ENCODE results near the gene HIRA. TPM values are rescaled to one million over a fixed set of nuclear protein-coding genes. Genes with fewer than 3 reads are reported as not detected.

Gene HIRA
- total RNA-seq, 1 donor from 2014 or later = 27.9 TPM

- intact Hi-C loops (cut with DNase I) = no loop called here
- Histone ChIP-seq H3K36me3 (peaks cover 11% of the 10 kb centered on the region), H3K9me3 (no peaks in the 10 kb centered on the region), H3K27ac (peak overlapping the region; percentile 98), H3K4me3 (peak overlapping the region; percentile 69), H3K4me1 (peaks cover 55% of the 10 kb centered on the region), H3K27me3 (ENCODE audit: low read depth) (no peaks in the 10 kb centered on the region)
- DNase-seq = peak; percentile 55
- ATAC-seq = no peak
- no peak for TF ChIP-seq CTCF (IDR thresholded peaks at IDR 0.05)
These were observed 1.3 kb downstream of the HIRA start for GRCh38 chr22:19429950-19430889.

- intact Hi-C loops (cut with DNase I) = no loop called here
- no peak overlapping the region for H3K4me3 ChIP-seq
- DNase-seq = no peak
- no peaks in the 10 kb centered on the region for H3K27me3 ChIP-seq (ENCODE audit: low read depth)
- no peaks in the 10 kb centered on the region for H3K9me3 ChIP-seq
- ATAC-seq = no peak
- no peak overlapping the region for H3K27ac ChIP-seq
- H3K36me3 ChIP-seq = peaks cover 5% of the 10 kb centered on the region
- peaks cover 38% of the 10 kb centered on the region for H3K4me1 ChIP-seq
- TF ChIP-seq CTCF (IDR thresholded peaks at IDR 0.05) = no peak
These were observed 7.4 kb downstream of the HIRA start for GRCh38 chr22:19424186-19424500.

GRCh38 chr22:19422440-19423301, 8.9 kb downstream of the HIRA start:
- no peak for TF ChIP-seq CTCF (IDR thresholded peaks at IDR 0.05)
- peaks cover 5% of the 10 kb centered on the region for H3K36me3 ChIP-seq
- ATAC-seq = no peak
- no peaks in the 10 kb centered on the region for H3K9me3 ChIP-seq
- H3K4me3 ChIP-seq = no peak overlapping the region
- peaks cover 26% of the 10 kb centered on the region for H3K4me1 ChIP-seq
- intact Hi-C loops (cut with DNase I) = no loop called here
- H3K27ac ChIP-seq = no peak overlapping the region
- no peaks in the 10 kb centered on the region for H3K27me3 ChIP-seq (ENCODE audit: low read depth)
- no peak for DNase-seq

GRCh38 chr22:19420321-19420720, 11.2 kb downstream of the HIRA start:
- TF ChIP-seq CTCF (IDR thresholded peaks at IDR 0.05) = no peak
- H3K27me3 ChIP-seq (ENCODE audit: low read depth) = no peaks in the 10 kb centered on the region
- intact Hi-C loops (cut with DNase I) = no loop called here
- no peaks in the 10 kb centered on the region for H3K9me3 ChIP-seq
- ATAC-seq = no peak
- no peak overlapping the region for H3K27ac ChIP-seq
- no peak overlapping the region for H3K4me3 ChIP-seq
- no peak for DNase-seq
- peaks cover 9% of the 10 kb centered on the region for H3K4me1 ChIP-seq
- H3K36me3 ChIP-seq = peaks cover 5% of the 10 kb centered on the region

GRCh38 chr22:19419464-19420178, 11.9 kb downstream of the HIRA start:
- no peak overlapping the region for H3K27ac ChIP-seq
- ATAC-seq = peak; percentile 44 to 65

More at GRCh38 chr22:19419464-19420178, 11.9 kb downstream of the HIRA start:
- peaks cover 9% of the 10 kb centered on the region for H3K4me1 ChIP-seq
- no peak for DNase-seq
- H3K27me3 ChIP-seq (ENCODE audit: low read depth) = no peaks in the 10 kb centered on the region
- no peak for TF ChIP-seq CTCF (IDR thresholded peaks at IDR 0.05)
- intact Hi-C loops (cut with DNase I) = no loop called here
- H3K9me3 ChIP-seq = no peaks in the 10 kb centered on the region
- H3K4me3 ChIP-seq = no peak overlapping the region
- no peaks in the 10 kb centered on the region for H3K36me3 ChIP-seq

Data from lower lobe of right lung (tissue), 2 donors.